Tibial nerve (tissue), 4 donors: ENCODE results near the gene TRABD2A. TPM values are rescaled to one million over a fixed set of nuclear protein-coding genes. Genes with fewer than 3 reads are reported as not detected.
"Not testable (repeated sequence)": the region's sequence is repeated elsewhere in the genome, so short reads cannot be mapped to it uniquely, and the experiment has no call there.

ENCODE experiments used
- DNase-seq, 2 donors: peaks; one replicate each; pipeline ENCODE4 v3.0.0-alpha.2; 2019; ENCODE audit warnings: low spot score in 2 of 2
- H3K27ac ChIP-seq, 4 donors: fragments of 200-600 bp; sonication (generic) in 3 of 4; one replicate each; pipeline ENCODE4 v1.5.1; 2017 to 2019; ENCODE audit warnings: mild to moderate bottlenecking in 1 of 4
- H3K27me3 ChIP-seq, 2 donors: fragments of 200-600 bp; sonication (generic) in 1 of 2; one replicate each; pipeline versions ENCODE4 v1.5.1 to v1.6.0; 2017 to 2019
- H3K36me3 ChIP-seq, 3 donors: fragments of 200-600 bp; sonication (generic); one replicate each; pipeline ENCODE4 v1.5.1; 2018 to 2019
- H3K4me1 ChIP-seq, 4 donors: fragments of 200-600 bp; sonication (generic) in 3 of 4; one replicate each; pipeline ENCODE4 v1.5.1; 2017 to 2019
- H3K4me3 ChIP-seq, 4 donors: fragments of 200-600 bp; sonication (generic) in 3 of 4; one replicate each; pipeline ENCODE4 v1.5.1; 2017 to 2019; ENCODE audit warnings: mild to moderate bottlenecking in 1 of 4, moderate library complexity in 1 of 4
- H3K9me3 ChIP-seq, 4 donors: fragments of 200-600 bp; sonication (generic) in 3 of 4; one replicate each; pipeline ENCODE4 v1.5.1; 2017 to 2019
- CTCF ChIP-seq, 5 experiments: fragments of 200-600 bp in 3 of 5; fragments of 450-650 bp in 2 of 5; sonication (generic) in 3 of 5; IDR thresholded peaks; one replicate each; pipeline ENCODE4 v1.5.1; 2016 to 2019; ENCODE audit warnings: antibody characterized with exemption in 5 of 5, mild to moderate bottlenecking in 3 of 5, moderate library complexity in 2 of 5
- EP300 ChIP-seq, 2 donors: sonication (generic); formaldehyde crosslinking; IDR thresholded peaks; one replicate each; pipeline ENCODE4 v1.6.1; 2017; ENCODE audit warnings: antibody characterized with exemption in 2 of 2, mild to moderate bottlenecking in 1 of 2
- POLR2A ChIP-seq, 2 donors: fragments of 450-650 bp; IDR thresholded peaks; one replicate each; pipeline ENCODE4 v1.6.1; 2017; ENCODE audit warnings: antibody characterized with exemption in 2 of 2, mild to moderate bottlenecking in 2 of 2, moderate library complexity in 2 of 2
- WGBS, 2 donors: methylation state at CpG; one replicate each; pipeline ENCODE4 v1.1.5; 2018; 5-methylcytosine and 5-hydroxymethylcytosine counted together
- total RNA-seq, 4 donors: library from RNA; depleted of rRNA; stranded (reverse); fragments of >200 nt; gene quantifications; one replicate each; pipeline ENCODE4 v1.1.0, GENCODE V29; 2016

TRABD2A gene
- total RNA-seq, 4 donors from 2014 or later = 0.98 to 6.3 (median 1.7) TPM; not detected in 1

GRCh38 chr2:84776011-84776410 is 104.9 kb downstream of the TRABD2A start:
- TF ChIP-seq CTCF (IDR thresholded peaks at IDR 0.05) (no peak), EP300 (IDR thresholded peaks at IDR 0.05) (no peak), POLR2A (IDR thresholded peaks at IDR 0.05) (no peak)

DNA sequence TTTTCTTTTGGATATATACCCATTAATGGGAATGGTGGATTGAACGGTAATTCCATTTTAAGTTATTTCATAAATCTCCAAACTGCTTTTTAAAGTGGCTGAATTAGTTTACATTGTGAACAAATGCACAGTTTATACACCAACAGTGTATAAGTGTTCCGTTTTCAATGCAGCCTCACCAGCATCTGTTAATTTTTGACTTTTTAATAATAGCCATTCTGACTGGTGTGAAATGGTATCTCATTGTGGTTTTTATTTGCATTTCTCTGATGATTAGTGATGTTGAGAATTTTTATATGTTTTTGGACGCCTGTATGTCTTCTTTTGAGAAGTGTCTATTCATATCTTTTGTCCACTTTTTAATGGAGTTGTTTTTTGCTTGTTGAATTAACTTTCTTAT is 107.3 kb downstream of the TRABD2A start:
- H3K4me3 ChIP-seq, DNase-seq, H3K27me3 ChIP-seq, H3K36me3 ChIP-seq, H3K4me1 ChIP-seq, H3K27ac ChIP-seq: not testable (repeated sequence)
- WGBS, 2 donors = 72 to 75% methylated on average over 3 of the region's 3 CpGs
- peaks cover 0 to 74% (median 13%) of the 10 kb centered on the region in 4 donors for H3K9me3 ChIP-seq

More at GRCh38 chr2:84776011-84776410, 104.9 kb downstream of the TRABD2A start:
- no peaks in the 10 kb centered on the region for H3K4me1 ChIP-seq
- H3K4me3 ChIP-seq = no peak overlapping the region
- WGBS, 2 donors = 74 to 80% methylated on average over 1 of the region's 1 CpG
- no peaks in the 10 kb centered on the region for H3K36me3 ChIP-seq
- H3K9me3 ChIP-seq = peaks cover 0 to 55% (median 13%) of the 10 kb centered on the region in 4 donors
- H3K27ac ChIP-seq = no peak overlapping the region
- DNase-seq = no peak
- no peaks in the 10 kb centered on the region for H3K27me3 ChIP-seq

Other genes with a start within 250 kb of the TRABD2A start
- gene TMSB10, start 24.6 kb upstream of the TRABD2A start, total RNA-seq = 1,000 to 10,000 TPM; 5,005 to 6,715 (median 5,816) TPM
- gene KCMF1, start 90.1 kb upstream of the TRABD2A start, total RNA-seq = 10 to 100 TPM; 22.9 to 35.1 (median 29.7) TPM